Esophagus muscularis mucosa (tissue), 4 donors: Measurements from ENCODE around the gene PROSER3. TPM values are rescaled to one million over a fixed set of nuclear protein-coding genes. Genes with fewer than 3 reads are reported as not detected.

Experiments used
- DNase-seq: peaks from one replicate; pipeline ENCODE4 v3.0.0-alpha.2; 2017; ENCODE audit errors: extremely low spot score
- H3K27ac ChIP-seq, 4 donors: fragments of 200-600 bp; sonication (generic); replicated peaks in 1 of 4; 1 replicate in 3 of 4; 2 replicates in 1 of 4; pipeline ENCODE4 v1.5.1; 2016 to 2019; ENCODE audit warnings: mild to moderate bottlenecking in 1 of 4
- H3K27me3 ChIP-seq, 4 donors: fragments of 200-600 bp; sonication (generic); one replicate each; pipeline versions ENCODE4 v1.5.1 to v1.6.0; 2016 to 2019
- H3K36me3 ChIP-seq, 4 donors: fragments of 200-600 bp; sonication (generic); one replicate each; pipeline ENCODE4 v1.5.1; 2016 to 2019
- H3K4me1 ChIP-seq, 4 donors: fragments of 200-600 bp; sonication (generic); one replicate each; pipeline ENCODE4 v1.5.1; 2016 to 2019
- H3K4me3 ChIP-seq, 4 donors: fragments of 200-600 bp; sonication (generic); 1 replicate in 2 of 4; 2 replicates in 2 of 4; pipeline ENCODE4 v1.5.1; 2016 to 2019; ENCODE audit warnings: mild to moderate bottlenecking in 4 of 4, moderate library complexity in 1 of 4
- H3K9me3 ChIP-seq, 4 donors: fragments of 200-600 bp; sonication (generic); 1 replicate in 3 of 4; 2 replicates in 1 of 4; pipeline ENCODE4 v1.5.1; 2016 to 2019
- EP300 ChIP-seq: sonication (generic); formaldehyde crosslinking; IDR thresholded peaks from one replicate; pipeline ENCODE4 v1.6.1; 2017; ENCODE audit warnings: antibody characterized with exemption
- POLR2A ChIP-seq: fragments of 450-650 bp; IDR thresholded peaks from one replicate; pipeline ENCODE4 v1.6.1; 2017; ENCODE audit warnings: antibody characterized with exemption, moderate library complexity, mild to moderate bottlenecking, low read depth
- POLR2AphosphoS5 ChIP-seq, 2 donors: sonication (generic); formaldehyde crosslinking; IDR thresholded peaks; one replicate each; pipeline ENCODE4 v1.6.1; 2017; ENCODE audit warnings: antibody characterized with exemption in 2 of 2
- WGBS: methylation state at CpG from one replicate; pipeline ENCODE4 v1.1.5; 2018; 5-methylcytosine and 5-hydroxymethylcytosine counted together
- intact Hi-C: fragments of 100-400 bp; cut with DNase I; formaldehyde crosslinking; loops from one replicate; pipeline ENCODE4 v1.15.1; 2023
- total RNA-seq, 4 donors: library from RNA; depleted of rRNA; stranded (reverse); fragments of >200 nt; gene quantifications; one replicate each; pipeline versions ENCODE4 v1.1.0 to v1.2.1, GENCODE V29; 2016
- TF ChIP-seq, protein P1 (sequence below), 3 experiments: fragments of 200-600 bp in 2 of 3; fragments of 450-650 bp in 1 of 3; sonication (generic) in 2 of 3; IDR thresholded peaks; one replicate each; pipeline ENCODE4 v1.5.1; 2017 to 2019; ENCODE audit warnings: antibody characterized with exemption in 3 of 3, mild to moderate bottlenecking in 2 of 3, moderate library complexity in 1 of 3

The PROSER3 gene
- total RNA-seq, 4 donors from 2014 or later = 5.6 to 8.7 (median 7.1) TPM

DNA sequence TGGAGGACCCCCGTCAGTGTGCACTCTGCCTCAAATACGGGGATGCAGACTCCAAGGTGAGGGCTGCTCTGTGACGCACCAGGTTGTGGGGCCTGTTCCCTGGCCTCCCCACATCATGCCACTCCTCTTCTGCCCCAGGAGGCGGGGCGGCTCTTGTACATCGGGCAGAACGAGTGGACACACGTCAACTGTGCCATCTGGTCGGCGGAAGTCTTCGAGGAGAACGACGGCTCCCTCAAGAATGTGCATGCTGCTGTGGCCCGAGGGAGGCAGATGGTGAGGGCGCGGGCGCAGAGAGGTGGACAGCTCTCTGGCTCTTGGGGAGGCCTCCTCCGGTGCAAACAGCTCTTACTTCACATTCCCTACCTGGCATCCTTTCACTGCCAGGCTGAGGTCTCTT is 29.0 kb upstream of the PROSER3 start:
- H3K4me3 ChIP-seq = no peak overlapping the region
- intact Hi-C loops = no loop called here
- H3K27ac ChIP-seq = no peak overlapping the region
- no peaks in the 10 kb centered on the region for H3K27me3 ChIP-seq
- WGBS = 88% methylated on average over 17 of the region's 18 CpGs
- no peak for DNase-seq
- H3K4me1 ChIP-seq = no peaks in the 10 kb centered on the region
- TF ChIP-seq POLR2A (no peak), EP300 (no peak), POLR2AphosphoS5 (IDR thresholded peaks at IDR 0.05) (no peak)
- TF ChIP-seq, protein P1, sequence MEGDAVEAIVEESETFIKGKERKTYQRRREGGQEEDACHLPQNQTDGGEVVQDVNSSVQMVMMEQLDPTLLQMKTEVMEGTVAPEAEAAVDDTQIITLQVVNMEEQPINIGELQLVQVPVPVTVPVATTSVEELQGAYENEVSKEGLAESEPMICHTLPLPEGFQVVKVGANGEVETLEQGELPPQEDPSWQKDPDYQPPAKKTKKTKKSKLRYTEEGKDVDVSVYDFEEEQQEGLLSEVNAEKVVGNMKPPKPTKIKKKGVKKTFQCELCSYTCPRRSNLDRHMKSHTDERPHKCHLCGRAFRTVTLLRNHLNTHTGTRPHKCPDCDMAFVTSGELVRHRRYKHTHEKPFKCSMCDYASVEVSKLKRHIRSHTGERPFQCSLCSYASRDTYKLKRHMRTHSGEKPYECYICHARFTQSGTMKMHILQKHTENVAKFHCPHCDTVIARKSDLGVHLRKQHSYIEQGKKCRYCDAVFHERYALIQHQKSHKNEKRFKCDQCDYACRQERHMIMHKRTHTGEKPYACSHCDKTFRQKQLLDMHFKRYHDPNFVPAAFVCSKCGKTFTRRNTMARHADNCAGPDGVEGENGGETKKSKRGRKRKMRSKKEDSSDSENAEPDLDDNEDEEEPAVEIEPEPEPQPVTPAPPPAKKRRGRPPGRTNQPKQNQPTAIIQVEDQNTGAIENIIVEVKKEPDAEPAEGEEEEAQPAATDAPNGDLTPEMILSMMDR (IDR thresholded peaks at IDR 0.05) = no peak
- H3K36me3 ChIP-seq = peaks cover 94 to 100% (median 99%) of the 10 kb centered on the region in 4 donors
- H3K9me3 ChIP-seq = no peaks in the 10 kb centered on the region

- no peak overlapping the region for H3K27ac ChIP-seq
- no peaks in the 10 kb centered on the region for H3K9me3 ChIP-seq
- H3K27me3 ChIP-seq = no peaks in the 10 kb centered on the region
- no peak overlapping the region for H3K4me3 ChIP-seq
- WGBS = 88% methylated on average over 11 of the region's 11 CpGs
- H3K4me1 ChIP-seq = no peaks in the 10 kb centered on the region
- TF ChIP-seq, protein P1 (IDR thresholded peaks at IDR 0.05) = no peak
- no peak for TF ChIP-seq POLR2AphosphoS5 (IDR thresholded peaks at IDR 0.05)
- no peak for TF ChIP-seq POLR2A
- no peak for TF ChIP-seq EP300
- intact Hi-C loops = no loop called here
- H3K36me3 ChIP-seq = peaks cover 95 to 100% (median 99%) of the 10 kb centered on the region in 4 donors
- DNase-seq = no peak
Measured at GRCh38 chr19:35729763-35730162, 28.2 kb upstream of the PROSER3 start.

DNA sequence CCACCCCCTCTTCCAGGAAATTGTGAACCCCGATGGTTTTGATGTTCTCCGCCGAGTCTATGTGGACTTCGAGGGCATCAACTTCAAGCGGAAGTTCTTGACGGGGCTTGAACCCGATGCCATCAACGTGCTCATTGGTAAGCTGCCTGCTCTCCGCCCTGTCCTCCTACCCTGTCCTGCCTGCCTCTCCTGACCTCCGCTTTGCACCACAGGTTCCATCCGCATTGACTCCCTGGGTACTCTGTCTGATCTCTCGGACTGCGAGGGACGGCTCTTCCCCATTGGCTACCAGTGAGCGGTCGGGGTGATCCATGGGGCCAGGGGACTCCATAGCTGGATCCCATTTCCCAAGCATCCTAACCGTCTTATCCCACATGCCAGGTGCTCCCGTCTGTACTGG is 27.6 kb upstream of the PROSER3 start:
- Histone ChIP-seq H3K36me3 (peaks cover 93 to 100% (median 99%) of the 10 kb centered on the region in 4 donors), H3K27ac (no peak overlapping the region), H3K27me3 (no peaks in the 10 kb centered on the region), H3K4me1 (no peaks in the 10 kb centered on the region), H3K4me3 (no peak overlapping the region), H3K9me3 (no peaks in the 10 kb centered on the region)
- TF ChIP-seq, protein P1 (IDR thresholded peaks at IDR 0.05) = no peak
- TF ChIP-seq POLR2A (no peak), POLR2AphosphoS5 (IDR thresholded peaks at IDR 0.05) (no peak), EP300 (no peak)
- intact Hi-C loops = no loop called here
- WGBS = 93% methylated on average over 18 of the region's 18 CpGs
- DNase-seq = no peak

GRCh38 chr19:35731353-35731752 is 26.6 kb upstream of the PROSER3 start:
- intact Hi-C loops = no loop called here
- H3K27ac ChIP-seq = no peak overlapping the region
- no peaks in the 10 kb centered on the region for H3K9me3 ChIP-seq
- WGBS = 75% methylated on average over 9 of the region's 9 CpGs
- TF ChIP-seq POLR2AphosphoS5 (IDR thresholded peaks at IDR 0.05) (no peak), POLR2A (no peak), EP300 (no peak)
- TF ChIP-seq, protein P1 (IDR thresholded peaks at IDR 0.05) = no peak
- H3K4me1 ChIP-seq = no peaks in the 10 kb centered on the region
- DNase-seq = no peak
- H3K36me3 ChIP-seq = peaks cover 85 to 100% (median 98%) of the 10 kb centered on the region in 4 donors
- H3K4me3 ChIP-seq = no peak overlapping the region
- no peaks in the 10 kb centered on the region for H3K27me3 ChIP-seq

DNA sequence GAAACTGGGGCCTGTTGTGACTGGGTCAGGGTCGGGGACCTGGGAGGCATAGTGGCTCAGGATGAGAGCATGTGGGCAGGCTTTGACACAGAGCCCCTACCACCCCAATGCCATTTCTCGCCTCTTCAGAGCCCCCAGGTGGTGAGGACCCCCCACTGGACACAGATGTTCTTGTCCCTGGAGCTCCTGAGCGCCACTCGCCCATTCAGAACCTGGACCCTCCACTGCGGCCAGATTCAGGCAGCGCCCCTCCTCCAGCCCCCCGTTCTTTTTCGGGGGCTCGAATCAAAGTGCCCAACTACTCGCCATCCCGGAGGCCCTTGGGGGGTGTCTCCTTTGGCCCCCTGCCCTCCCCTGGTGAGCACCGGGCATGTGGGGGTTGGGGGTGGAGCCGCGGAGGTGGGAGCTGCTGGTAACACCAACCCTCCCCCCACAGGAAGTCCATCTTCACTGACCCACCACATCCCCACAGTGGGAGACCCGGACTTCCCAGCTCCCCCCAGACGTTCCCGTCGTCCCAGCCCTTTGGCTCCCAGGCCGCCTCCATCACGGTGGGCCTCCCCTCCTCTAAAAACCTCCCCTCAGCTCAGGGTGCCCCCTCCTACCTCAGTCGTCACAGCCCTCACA is 26.1 kb upstream of the PROSER3 start:
- 85% methylated on average over 20 of the region's 21 CpGs for WGBS
- Histone ChIP-seq H3K36me3 (peaks cover 85 to 100% (median 98%) of the 10 kb centered on the region in 4 donors), H3K27me3 (no peaks in the 10 kb centered on the region), H3K4me3 (no peak overlapping the region), H3K27ac (no peak overlapping the region), H3K4me1 (no peaks in the 10 kb centered on the region), H3K9me3 (no peaks in the 10 kb centered on the region)
- TF ChIP-seq, protein P1 (IDR thresholded peaks at IDR 0.05) = no peak
- no peak for TF ChIP-seq POLR2A
- TF ChIP-seq POLR2AphosphoS5 (IDR thresholded peaks at IDR 0.05) = no peak
- TF ChIP-seq EP300 = no peak
- no peak for DNase-seq
- intact Hi-C loops = no loop called here
